Activated T-cell treated with anti-CD3 and anti-CD28 coated beads, Interleukin-2, amount 50 U/mL, for 4 hours (primary cell): ENCODE data around the gene BMPER. TPM values are rescaled to one million over a fixed set of nuclear protein-coding genes. Genes with fewer than 3 reads are reported as not detected.
"Not testable (repeated sequence)": the region's sequence is repeated elsewhere in the genome, so short reads cannot be mapped to it uniquely, and the experiment has no call there.

ENCODE experiments used
- ATAC-seq, 2 donors: fragments of 200-7000 bp; cut with Tn5 transposase; one replicate each; pipeline ENCODE4 v1.10.0; 2021
- DNase-seq: peaks from one replicate; pipeline ENCODE4 v3.0.0-alpha.2; 2020
- H3K27me3 Mint-ChIP-seq: one replicate; pipeline ENCODE4 v1.8.0; 2021; ENCODE audit warnings: low read depth, mixed read lengths
- H3K36me3 Mint-ChIP-seq: one replicate; pipeline ENCODE4 v1.8.0; 2022; ENCODE audit warnings: mixed read lengths; ENCODE audit not compliant: insufficient read depth
- H3K4me1 Mint-ChIP-seq: one replicate; pipeline ENCODE4 v1.8.0; 2021; ENCODE audit warnings: low read depth, mixed read lengths
- H3K4me3 Mint-ChIP-seq: one replicate; pipeline ENCODE4 v1.8.0; 2021; ENCODE audit warnings: mild to moderate bottlenecking, moderate library complexity, mixed read lengths
- H3K9me3 Mint-ChIP-seq: one replicate; pipeline ENCODE4 v1.8.0; 2021; ENCODE audit warnings: mixed read lengths
- total RNA-seq, 3 donors: library from RNA; stranded (reverse); gene quantifications; one replicate each; pipeline ENCODE4 v1.2.1, GENCODE V29; 2021

BMPER gene
- total RNA-seq, 3 donors from 2014 or later: 0.16 TPM; not detected in 2

GRCh38 chr7:34156336-34156735 lies 251.0 kb downstream of the BMPER start:
- H3K9me3 Mint-ChIP-seq: no peaks in the 10 kb centered on the region
- DNase-seq: no peak
- H3K4me1 Mint-ChIP-seq: no peaks in the 10 kb centered on the region
- no peak for ATAC-seq
- no peaks in the 10 kb centered on the region for H3K27me3 Mint-ChIP-seq
- no peak overlapping the region for H3K4me3 Mint-ChIP-seq
- H3K36me3 Mint-ChIP-seq: no peaks in the 10 kb centered on the region

GRCh38 chr7:34157137-34157536 lies 251.8 kb downstream of the BMPER start:
- no peaks in the 10 kb centered on the region for H3K36me3 Mint-ChIP-seq
- no peaks in the 10 kb centered on the region for H3K4me1 Mint-ChIP-seq
- no peak overlapping the region for H3K4me3 Mint-ChIP-seq
- no peaks in the 10 kb centered on the region for H3K9me3 Mint-ChIP-seq
- no peaks in the 10 kb centered on the region for H3K27me3 Mint-ChIP-seq
- ATAC-seq (no peak), DNase-seq (no peak)

GRCh38 chr7:34158368-34159153 lies 253.2 kb downstream of the BMPER start:
- ATAC-seq (no peak), DNase-seq (no peak)
- Mint-ChIP-seq H3K4me3 (no peak overlapping the region), H3K4me1 (no peaks in the 10 kb centered on the region), H3K36me3 (no peaks in the 10 kb centered on the region), H3K9me3 (no peaks in the 10 kb centered on the region), H3K27me3 (no peaks in the 10 kb centered on the region)

GRCh38 chr7:34160261-34160752 lies 255.0 kb downstream of the BMPER start:
- Mint-ChIP-seq H3K4me3 (no peak overlapping the region), H3K9me3 (peaks cover 5% of the 10 kb centered on the region), H3K27me3 (no peaks in the 10 kb centered on the region), H3K36me3 (no peaks in the 10 kb centered on the region), H3K4me1 (no peaks in the 10 kb centered on the region)
- no peak for ATAC-seq
- DNase-seq: no peak

GRCh38 chr7:34162027-34162565 lies 256.8 kb downstream of the BMPER start:
- H3K4me3 Mint-ChIP-seq: no peak overlapping the region
- no peaks in the 10 kb centered on the region for H3K27me3 Mint-ChIP-seq
- no peaks in the 10 kb centered on the region for H3K36me3 Mint-ChIP-seq
- H3K9me3 Mint-ChIP-seq: peaks cover 5% of the 10 kb centered on the region
- no peaks in the 10 kb centered on the region for H3K4me1 Mint-ChIP-seq
- no peak for DNase-seq
- ATAC-seq: no peak

- no peak for DNase-seq
Observed at GRCh38 chr7:34162677-34163076, 257.3 kb downstream of the BMPER start.

GRCh38 chr7:34163956-34164355 lies 258.6 kb downstream of the BMPER start:
- H3K4me3 Mint-ChIP-seq: no peak overlapping the region
- no peak for ATAC-seq
- no peaks in the 10 kb centered on the region for H3K36me3 Mint-ChIP-seq
- H3K9me3 Mint-ChIP-seq: peaks cover 5% of the 10 kb centered on the region
- H3K27me3 Mint-ChIP-seq: no peaks in the 10 kb centered on the region
- H3K4me1 Mint-ChIP-seq: no peaks in the 10 kb centered on the region
- no peak for DNase-seq

More at GRCh38 chr7:34162677-34163076, 257.3 kb downstream of the BMPER start:
- H3K9me3 Mint-ChIP-seq: peaks cover 5% of the 10 kb centered on the region
- H3K4me3 Mint-ChIP-seq: no peak overlapping the region
- H3K36me3 Mint-ChIP-seq: no peaks in the 10 kb centered on the region
- H3K27me3 Mint-ChIP-seq: no peaks in the 10 kb centered on the region
- no peaks in the 10 kb centered on the region for H3K4me1 Mint-ChIP-seq
- ATAC-seq: no peak

GRCh38 chr7:34165466-34165865 lies 260.1 kb downstream of the BMPER start:
- Mint-ChIP-seq H3K9me3 (peaks cover 5% of the 10 kb centered on the region), H3K4me1 (no peaks in the 10 kb centered on the region), H3K4me3 (no peak overlapping the region), H3K27me3 (no peaks in the 10 kb centered on the region), H3K36me3 (no peaks in the 10 kb centered on the region)
- DNase-seq (no peak), ATAC-seq (no peak)

GRCh38 chr7:34165927-34166550 lies 260.7 kb downstream of the BMPER start:
- ATAC-seq (no peak), DNase-seq (no peak)
- no peaks in the 10 kb centered on the region for H3K36me3 Mint-ChIP-seq
- no peaks in the 10 kb centered on the region for H3K27me3 Mint-ChIP-seq
- peaks cover 5% of the 10 kb centered on the region for H3K9me3 Mint-ChIP-seq
- H3K4me3 Mint-ChIP-seq: no peak overlapping the region
- no peaks in the 10 kb centered on the region for H3K4me1 Mint-ChIP-seq

GRCh38 chr7:34168013-34168412 lies 262.7 kb downstream of the BMPER start:
- ATAC-seq: no peak
- DNase-seq: no peak
- no peak overlapping the region for H3K4me3 Mint-ChIP-seq
- H3K27me3 Mint-ChIP-seq: no peaks in the 10 kb centered on the region
- H3K36me3 Mint-ChIP-seq: no peaks in the 10 kb centered on the region
- H3K4me1 Mint-ChIP-seq: no peaks in the 10 kb centered on the region
- H3K9me3 Mint-ChIP-seq: peaks cover 5% of the 10 kb centered on the region

GRCh38 chr7:34174688-34175616 lies 269.6 kb downstream of the BMPER start:
- H3K9me3 Mint-ChIP-seq, ATAC-seq, H3K36me3 Mint-ChIP-seq, H3K4me3 Mint-ChIP-seq, H3K27me3 Mint-ChIP-seq, DNase-seq, H3K4me1 Mint-ChIP-seq: not testable (repeated sequence)

- Mint-ChIP-seq H3K4me3 (no peak overlapping the region), H3K4me1 (no peaks in the 10 kb centered on the region), H3K27me3 (no peaks in the 10 kb centered on the region), H3K36me3 (no peaks in the 10 kb centered on the region), H3K9me3 (no peaks in the 10 kb centered on the region)
- DNase-seq (no peak), ATAC-seq (no peak)
Observed at GRCh38 chr7:34175837-34176236, 270.5 kb downstream of the BMPER start.

- H3K9me3 Mint-ChIP-seq: no peaks in the 10 kb centered on the region
- no peak overlapping the region for H3K4me3 Mint-ChIP-seq
- H3K4me1 Mint-ChIP-seq: no peaks in the 10 kb centered on the region
- ATAC-seq: no peak
- no peak for DNase-seq
- H3K27me3 Mint-ChIP-seq: no peaks in the 10 kb centered on the region
- H3K36me3 Mint-ChIP-seq: no peaks in the 10 kb centered on the region
Observed at GRCh38 chr7:34177476-34177875, 272.1 kb downstream of the BMPER start.
